HepG2 (cell line): Measurements from ENCODE around the gene KIAA0319L. TPM values are rescaled to one million over a fixed set of nuclear protein-coding genes. Genes with fewer than 3 reads are reported as not detected.

Source experiments
- BCL6 ChIP-seq: IDR thresholded peaks from 2 replicates; pipeline ENCODE4 v1.6.1; 2016; ENCODE audit warnings: missing genetic modification reagents, missing compliant biosample characterization
- ELF4 ChIP-seq: sonication (generic); formaldehyde crosslinking; IDR thresholded peaks from 2 replicates; pipeline ENCODE4 v1.5.0; 2020; ENCODE audit warnings: missing genetic modification reagents, mild to moderate bottlenecking, moderate library complexity, borderline replicate concordance
- IKZF1 ChIP-seq: fragments of 450-650 bp; IDR thresholded peaks from 2 replicates; pipeline ENCODE4 v1.7.1; 2016
- IKZF5 ChIP-seq: IDR thresholded peaks from 2 replicates; pipeline ENCODE4 v1.6.1; 2018; ENCODE audit warnings: missing genetic modification reagents, mild to moderate bottlenecking, missing compliant biosample characterization
- MED8 ChIP-seq: sonication (generic); formaldehyde crosslinking; IDR thresholded peaks from 2 replicates; pipeline ENCODE4 v1.8.1; 2023; ENCODE audit warnings: mild to moderate bottlenecking, missing genetic modification reagents; ENCODE audit not compliant: insufficient replicate concordance
- PATZ1 ChIP-seq: sonication (generic); formaldehyde crosslinking; IDR thresholded peaks from 2 replicates; pipeline ENCODE4 v1.4.0; 2020; ENCODE audit warnings: missing genetic modification reagents
- SOX6 ChIP-seq, 2 experiments: fragments of 450-650 bp in 1 of 2; sonication (generic) in 1 of 2; formaldehyde crosslinking in 1 of 2; IDR thresholded peaks; 2 replicates each; pipeline versions ENCODE4 v1.4.0 to v1.6.1; 2017 to 2020; ENCODE audit warnings: antibody characterized with exemption in 1 of 2, mild to moderate bottlenecking in 1 of 2, missing genetic modification reagents in 1 of 2
- TCF7 ChIP-seq: sonication (generic); IDR thresholded peaks from 2 replicates; pipeline ENCODE4 v1.6.1; 2016; ENCODE audit warnings: antibody characterized with exemption, low read depth
- TCF7L2 ChIP-seq: IDR thresholded peaks from 2 replicates; pipeline ENCODE4 v1.6.1; 2011; ENCODE audit warnings: mild to moderate bottlenecking, low read depth, low read length, moderate library complexity
- THAP9 ChIP-seq: sonication (generic); formaldehyde crosslinking; IDR thresholded peaks from 2 replicates; pipeline ENCODE4; 2020; ENCODE audit warnings: missing genetic modification reagents, mild to moderate bottlenecking, borderline replicate concordance
- ZFX ChIP-seq: sonication (generic); formaldehyde crosslinking; IDR thresholded peaks from 2 replicates; pipeline ENCODE4 v1.4.0; 2020; ENCODE audit warnings: mild to moderate bottlenecking, low read depth, missing genetic modification reagents, moderate library complexity
- ZKSCAN8 ChIP-seq: IDR thresholded peaks from 2 replicates; pipeline ENCODE4 v1.6.1; 2016; ENCODE audit warnings: borderline replicate concordance, missing genetic modification reagents, missing compliant biosample characterization
- ZMAT3 ChIP-seq: sonication (generic); formaldehyde crosslinking; conservative IDR thresholded peaks from 2 replicates; pipeline ENCODE4 v1.7.0; 2021; ENCODE audit warnings: missing genetic modification reagents
- ZNF431 ChIP-seq: sonication (generic); formaldehyde crosslinking; IDR thresholded peaks from 2 replicates; pipeline ENCODE4 v1.9.0; 2022; ENCODE audit warnings: missing genetic modification reagents, low read depth, mild to moderate bottlenecking, borderline replicate concordance
- ZNF496 ChIP-seq: sonication (generic); formaldehyde crosslinking; IDR thresholded peaks from 2 replicates; pipeline ENCODE4 v1.8.1; 2023; ENCODE audit warnings: mild to moderate bottlenecking, moderate library complexity, missing genetic modification reagents; ENCODE audit not compliant: insufficient replicate concordance
- ZNF704 ChIP-seq: sonication (generic); formaldehyde crosslinking; IDR thresholded peaks from 2 replicates; pipeline ENCODE4 v1.8.1; 2023; ENCODE audit warnings: mild to moderate bottlenecking, inconsistent platforms, moderate library complexity, missing genetic modification reagents, borderline replicate concordance
- ZNF776 ChIP-seq: sonication (generic); formaldehyde crosslinking; IDR thresholded peaks from 2 replicates; pipeline ENCODE4 v1.4.0; 2020; ENCODE audit warnings: mild to moderate bottlenecking, missing genetic modification reagents
- polyA plus RNA-seq, 8 experiments: library from polyadenylated mRNA; depleted of rRNA in 3 of 8; stranded (reverse) in 7 of 8; unstranded in 1 of 8; fragments of >200 nt; fragmentation: Illumina TruSeq in 4 of 8; extraction: Trizol in 4 of 8; gene quantifications; 2 replicates each; pipeline versions ENCODE4 v1.2.1 to v1.2.3, GENCODE V29; 2011 to 2016; ENCODE audit warnings: low read depth in 4 of 8, missing spikeins in 1 of 8, mixed read lengths in 1 of 8; ENCODE audit not compliant: insufficient read depth in 1 of 8
- total RNA-seq, 5 experiments: library from RNA; depleted of rRNA; stranded (reverse); fragments of >200 nt; fragmentation: Illumina TruSeq; extraction: Trizol; gene quantifications; 2 replicates each; pipeline ENCODE4 v1.2.3, GENCODE V29; 2016; ENCODE audit warnings: low read depth in 1 of 5
- TF ChIP-seq, protein P1 (sequence below): sonication (generic); formaldehyde crosslinking; IDR thresholded peaks from 2 replicates; pipeline ENCODE4 v1.4.0; 2020; ENCODE audit warnings: missing genetic modification reagents
- TF ChIP-seq, protein P2 (sequence below): sonication (generic); formaldehyde crosslinking; conservative IDR thresholded peaks from 2 replicates; pipeline ENCODE4 v1.4.0; 2020; ENCODE audit warnings: mild to moderate bottlenecking, missing genetic modification reagents, moderate library complexity

The KIAA0319L gene
- total and polyA plus RNA-seq, 2 of the 13 experiments (the other 11 are each of a cell fraction or from before 2014, with no cell fraction given) = 33.4 to 82.6 TPM

DNA sequence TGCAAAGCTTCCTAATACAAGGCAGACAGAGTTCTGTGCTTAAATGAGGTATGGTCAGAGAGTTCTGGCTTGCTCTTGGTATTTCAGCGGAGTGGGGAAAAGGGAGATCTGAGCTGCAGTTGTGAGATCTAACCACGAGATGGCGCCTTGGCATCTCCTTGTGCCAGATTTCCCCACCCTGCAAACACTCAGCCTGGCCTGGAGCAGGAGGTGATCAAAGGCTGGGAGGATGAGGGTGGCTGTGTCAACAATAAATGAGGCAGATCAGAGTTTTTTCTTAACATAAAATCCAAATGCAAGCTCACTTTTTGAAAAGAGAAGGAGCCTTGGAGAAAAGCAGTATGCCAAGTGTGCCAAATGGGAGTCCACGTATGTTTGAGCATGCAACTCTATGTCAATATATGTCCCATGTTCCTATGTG lies 11.8 kb upstream of the KIAA0319L start (continued):
- no peak for TF ChIP-seq TCF7L2
- TF ChIP-seq ZNF496 (CRISPR knock-in tag) = no peak
- no peak for TF ChIP-seq ZNF776 (CRISPR knock-in tag)
- no peak for TF ChIP-seq BCL6 (CRISPR knock-in tag)
- no peak for TF ChIP-seq ZNF431
- TF ChIP-seq IKZF1 = no peak
- TF ChIP-seq THAP9 (CRISPR knock-in tag) = no peak
- no peak for TF ChIP-seq IKZF5 (CRISPR knock-in tag)
- TF ChIP-seq SOX6 (IDR thresholded peaks at IDR 0.05) = no peak
- 0 out of 2 replicates have a peak, but pooled peaks have one; percentile 14 for TF ChIP-seq SOX6 (CRISPR knock-in tag; IDR thresholded peaks at IDR 0.05)
- no peak for TF ChIP-seq ZKSCAN8 (CRISPR knock-in tag)
- TF ChIP-seq ZNF704 (CRISPR knock-in tag) = no peak
- no peak for TF ChIP-seq ZFX
- TF ChIP-seq TCF7 = no peak
- TF ChIP-seq, protein P1, sequence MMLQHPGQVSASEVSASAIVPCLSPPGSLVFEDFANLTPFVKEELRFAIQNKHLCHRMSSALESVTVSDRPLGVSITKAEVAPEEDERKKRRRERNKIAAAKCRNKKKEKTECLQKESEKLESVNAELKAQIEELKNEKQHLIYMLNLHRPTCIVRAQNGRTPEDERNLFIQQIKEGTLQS (CRISPR knock-in tag) = no peak
- no peak for TF ChIP-seq ELF4
- TF ChIP-seq, protein P2, sequence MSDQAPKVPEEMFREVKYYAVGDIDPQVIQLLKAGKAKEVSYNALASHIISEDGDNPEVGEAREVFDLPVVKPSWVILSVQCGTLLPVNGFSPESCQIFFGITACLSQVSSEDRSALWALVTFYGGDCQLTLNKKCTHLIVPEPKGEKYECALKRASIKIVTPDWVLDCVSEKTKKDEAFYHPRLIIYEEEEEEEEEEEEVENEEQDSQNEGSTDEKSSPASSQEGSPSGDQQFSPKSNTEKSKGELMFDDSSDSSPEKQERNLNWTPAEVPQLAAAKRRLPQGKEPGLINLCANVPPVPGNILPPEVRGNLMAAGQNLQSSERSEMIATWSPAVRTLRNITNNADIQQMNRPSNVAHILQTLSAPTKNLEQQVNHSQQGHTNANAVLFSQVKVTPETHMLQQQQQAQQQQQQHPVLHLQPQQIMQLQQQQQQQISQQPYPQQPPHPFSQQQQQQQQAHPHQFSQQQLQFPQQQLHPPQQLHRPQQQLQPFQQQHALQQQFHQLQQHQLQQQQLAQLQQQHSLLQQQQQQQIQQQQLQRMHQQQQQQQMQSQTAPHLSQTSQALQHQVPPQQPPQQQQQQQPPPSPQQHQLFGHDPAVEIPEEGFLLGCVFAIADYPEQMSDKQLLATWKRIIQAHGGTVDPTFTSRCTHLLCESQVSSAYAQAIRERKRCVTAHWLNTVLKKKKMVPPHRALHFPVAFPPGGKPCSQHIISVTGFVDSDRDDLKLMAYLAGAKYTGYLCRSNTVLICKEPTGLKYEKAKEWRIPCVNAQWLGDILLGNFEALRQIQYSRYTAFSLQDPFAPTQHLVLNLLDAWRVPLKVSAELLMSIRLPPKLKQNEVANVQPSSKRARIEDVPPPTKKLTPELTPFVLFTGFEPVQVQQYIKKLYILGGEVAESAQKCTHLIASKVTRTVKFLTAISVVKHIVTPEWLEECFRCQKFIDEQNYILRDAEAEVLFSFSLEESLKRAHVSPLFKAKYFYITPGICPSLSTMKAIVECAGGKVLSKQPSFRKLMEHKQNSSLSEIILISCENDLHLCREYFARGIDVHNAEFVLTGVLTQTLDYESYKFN (CRISPR knock-in tag) = no peak
- TF ChIP-seq ZMAT3 (CRISPR knock-in tag) = no peak
- no peak for TF ChIP-seq MED8
- no peak for TF ChIP-seq PATZ1 (CRISPR knock-in tag)
